Femur (tissue), 1 donor: ENCODE measurements around the gene PCDHB7.
"Not testable (repeated sequence)": the region's sequence is repeated elsewhere in the genome, so short reads cannot be mapped to it uniquely, and the experiment has no call there.

Experiments
- DNase-seq: peaks from one replicate; pipeline ENCODE4 v3.0.0-alpha.2; 2017

The PCDHB7 gene

DNA sequence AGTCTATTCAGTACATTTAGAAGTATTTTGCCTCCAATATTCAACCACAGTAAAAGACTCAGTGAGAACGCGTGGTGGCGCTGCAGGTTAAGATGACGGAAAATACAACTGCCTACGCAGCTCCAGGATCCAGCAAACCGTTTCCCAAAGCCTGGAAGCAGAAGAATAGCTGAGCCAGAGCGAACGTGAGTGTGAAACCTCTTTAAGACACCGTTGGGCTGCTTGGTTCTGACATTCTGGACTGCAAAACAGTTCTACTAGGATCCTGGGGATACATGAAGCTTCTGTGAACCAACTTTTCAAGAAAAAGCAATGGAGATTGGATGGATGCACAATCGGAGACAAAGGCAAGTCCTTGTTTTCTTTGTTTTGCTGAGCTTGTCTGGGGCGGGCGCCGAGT, 9.8 kb downstream of the PCDHB7 start, which contains the start of gene PCDHB16:
PCDHB16 (plus strand) TSS at position 140 of the 400 bp plus-strand sequence; CDS start at position 313, 173 bp downstream.
- DNase-seq = peak; percentile 41

DNA sequence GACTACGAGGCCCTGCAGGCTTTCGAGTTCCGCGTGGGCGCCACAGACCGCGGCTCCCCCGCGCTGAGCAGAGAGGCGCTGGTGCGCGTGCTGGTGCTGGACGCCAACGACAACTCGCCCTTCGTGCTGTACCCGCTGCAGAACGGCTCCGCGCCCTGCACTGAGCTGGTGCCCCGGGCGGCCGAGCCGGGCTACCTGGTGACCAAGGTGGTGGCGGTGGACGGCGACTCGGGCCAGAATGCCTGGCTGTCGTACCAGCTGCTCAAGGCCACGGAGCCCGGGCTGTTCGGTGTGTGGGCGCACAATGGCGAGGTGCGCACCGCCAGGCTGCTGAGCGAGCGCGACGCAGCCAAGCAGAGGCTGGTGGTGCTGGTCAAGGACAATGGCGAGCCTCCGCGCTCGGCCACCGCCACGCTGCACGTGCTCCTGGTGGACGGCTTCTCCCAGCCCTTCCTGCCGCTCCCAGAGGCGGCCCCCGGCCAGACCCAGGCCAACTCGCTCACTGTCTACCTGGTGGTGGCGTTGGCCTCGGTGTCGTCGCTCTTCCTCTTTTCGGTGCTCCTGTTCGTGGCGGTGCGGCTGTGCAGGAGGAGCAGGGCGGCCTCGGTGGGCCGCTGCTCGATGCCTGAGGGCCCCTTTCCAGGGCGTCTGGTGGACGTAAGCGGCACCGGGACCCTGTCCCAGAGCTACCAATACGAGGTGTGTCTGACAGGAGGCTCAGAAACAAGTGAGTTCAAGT, 11.8 kb downstream of the PCDHB7 start:
- DNase-seq = not testable (repeated sequence)

DNA sequence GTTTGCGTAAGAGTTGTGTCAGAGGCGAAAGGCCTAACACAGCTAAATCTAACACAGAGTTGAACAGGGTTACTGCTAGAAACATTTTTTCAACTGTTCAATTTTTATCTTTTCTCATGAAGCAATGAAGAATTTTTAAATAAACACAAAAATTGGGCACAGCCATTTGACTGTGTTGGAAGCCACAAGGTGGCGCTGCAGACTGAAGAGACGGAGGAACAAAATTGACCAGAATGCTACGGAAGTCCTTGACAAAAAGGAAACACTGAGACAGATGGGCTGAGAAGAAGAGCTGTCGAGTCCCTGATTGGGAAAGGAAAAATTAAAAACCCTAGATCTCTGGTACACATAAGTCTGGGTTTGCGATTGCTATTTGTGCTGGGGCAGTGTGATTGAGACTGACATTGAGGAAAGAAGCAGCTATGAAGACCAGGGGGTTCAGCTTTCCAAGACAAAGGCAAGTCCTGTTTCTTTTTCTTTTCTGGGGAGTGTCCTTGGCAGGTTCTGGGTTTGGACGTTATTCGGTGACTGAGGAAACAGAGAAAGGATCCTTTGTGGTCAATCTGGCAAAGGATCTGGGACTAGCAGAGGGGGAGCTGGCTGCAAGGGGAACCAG, 14.6 kb downstream of the PCDHB7 start, which contains the start of gene PCDHB9:
PCDHB9 (plus strand) TSS at position 265 of the 616 bp plus-strand sequence; CDS start at position 423, 158 bp downstream.
- no peak for DNase-seq

DNA sequence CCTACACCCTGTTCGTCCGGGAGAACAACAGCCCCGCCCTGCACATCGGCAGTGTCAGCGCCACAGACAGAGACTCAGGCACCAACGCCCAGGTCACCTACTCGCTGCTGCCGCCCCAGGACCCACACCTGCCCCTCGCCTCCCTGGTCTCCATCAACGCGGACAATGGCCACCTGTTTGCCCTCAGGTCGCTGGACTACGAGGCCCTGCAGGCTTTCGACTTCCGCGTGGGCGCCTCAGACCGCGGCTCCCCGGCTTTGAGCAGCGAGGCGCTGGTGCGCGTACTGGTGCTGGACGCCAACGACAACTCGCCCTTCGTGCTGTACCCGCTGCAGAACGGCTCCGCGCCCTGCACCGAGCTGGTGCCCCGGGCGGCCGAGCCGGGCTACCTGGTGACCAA, 16.2 kb downstream of the PCDHB7 start:
- DNase-seq = not testable (repeated sequence)

DNA sequence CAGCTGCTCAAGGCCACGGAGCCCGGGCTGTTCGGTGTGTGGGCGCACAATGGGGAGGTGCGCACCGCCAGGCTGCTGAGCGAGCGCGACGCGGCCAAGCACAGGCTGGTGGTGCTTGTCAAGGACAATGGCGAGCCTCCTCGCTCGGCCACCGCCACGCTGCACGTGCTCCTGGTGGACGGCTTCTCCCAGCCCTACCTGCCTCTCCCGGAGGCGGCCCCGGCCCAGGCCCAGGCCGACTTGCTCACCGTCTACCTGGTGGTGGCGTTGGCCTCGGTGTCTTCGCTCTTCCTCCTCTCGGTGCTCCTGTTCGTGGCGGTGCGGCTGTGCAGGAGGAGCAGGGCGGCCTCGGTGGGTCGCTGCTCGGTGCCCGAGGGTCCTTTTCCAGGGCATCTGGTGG, 16.7 kb downstream of the PCDHB7 start:
- not testable (repeated sequence) for DNase-seq

DNA sequence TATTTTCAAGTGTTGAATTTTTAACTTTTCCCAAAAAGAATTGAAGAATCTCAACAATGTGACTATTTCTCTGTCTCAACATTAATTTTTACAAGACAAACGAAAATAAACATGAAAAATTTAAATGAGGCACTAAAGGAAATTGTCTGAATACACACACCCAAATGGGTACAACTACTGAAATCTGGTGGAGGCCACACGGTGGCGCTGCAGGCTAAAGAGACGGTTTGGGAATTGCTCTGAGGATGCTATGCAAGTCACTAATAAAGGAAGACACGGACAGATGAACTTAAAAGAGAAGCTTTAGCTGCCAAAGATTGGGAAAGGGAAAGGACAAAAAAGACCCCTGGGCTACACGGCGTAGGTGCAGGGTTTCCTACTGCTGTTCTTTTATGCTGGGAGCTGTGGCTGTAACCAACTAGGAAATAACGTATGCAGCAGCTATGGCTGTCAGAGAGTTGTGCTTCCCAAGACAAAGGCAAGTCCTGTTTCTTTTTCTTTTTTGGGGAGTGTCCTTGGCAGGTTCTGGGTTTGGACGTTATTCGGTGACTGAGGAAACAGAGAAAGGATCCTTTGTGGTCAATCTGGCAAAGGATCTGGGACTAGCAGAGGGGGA, 19.8 kb downstream of the PCDHB7 start, which contains the start of gene PCDHB10:
PCDHB10 (plus strand) TSS at position 244 of the 616 bp plus-strand sequence; CDS start at position 444, 200 bp downstream.
- no peak for DNase-seq

DNA sequence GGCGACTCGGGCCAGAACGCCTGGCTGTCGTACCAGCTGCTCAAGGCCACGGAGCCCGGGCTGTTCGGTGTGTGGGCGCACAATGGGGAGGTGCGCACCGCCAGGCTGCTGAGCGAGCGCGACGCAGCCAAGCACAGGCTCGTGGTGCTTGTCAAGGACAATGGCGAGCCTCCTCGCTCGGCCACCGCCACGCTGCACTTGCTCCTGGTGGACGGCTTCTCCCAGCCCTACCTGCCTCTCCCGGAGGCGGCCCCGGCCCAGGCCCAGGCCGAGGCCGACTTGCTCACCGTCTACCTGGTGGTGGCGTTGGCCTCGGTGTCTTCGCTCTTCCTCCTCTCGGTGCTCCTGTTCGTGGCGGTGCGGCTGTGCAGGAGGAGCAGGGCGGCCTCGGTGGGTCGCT, 21.9 kb downstream of the PCDHB7 start:
- DNase-seq = not testable (repeated sequence)

DNA sequence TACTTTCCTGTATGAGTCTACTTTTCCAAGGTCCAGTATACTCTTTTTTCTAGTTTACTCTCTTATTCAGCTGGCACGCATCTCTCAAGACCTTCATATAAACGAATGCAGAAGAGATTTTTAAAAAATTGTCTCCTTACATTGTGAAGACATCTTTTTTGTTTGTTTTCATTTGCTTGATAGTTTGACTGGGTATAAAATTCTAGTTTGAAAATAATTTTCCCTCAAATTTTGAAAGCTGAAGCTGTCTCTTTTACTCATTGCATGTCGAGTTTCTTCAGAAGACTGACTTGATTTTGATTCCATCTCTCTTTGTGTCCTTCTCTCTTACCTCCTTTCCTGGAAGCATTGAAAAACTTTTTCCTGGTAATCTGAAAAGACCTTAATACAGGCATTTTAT, 23.9 kb downstream of the PCDHB7 start:
- DNase-seq = no peak

DNA sequence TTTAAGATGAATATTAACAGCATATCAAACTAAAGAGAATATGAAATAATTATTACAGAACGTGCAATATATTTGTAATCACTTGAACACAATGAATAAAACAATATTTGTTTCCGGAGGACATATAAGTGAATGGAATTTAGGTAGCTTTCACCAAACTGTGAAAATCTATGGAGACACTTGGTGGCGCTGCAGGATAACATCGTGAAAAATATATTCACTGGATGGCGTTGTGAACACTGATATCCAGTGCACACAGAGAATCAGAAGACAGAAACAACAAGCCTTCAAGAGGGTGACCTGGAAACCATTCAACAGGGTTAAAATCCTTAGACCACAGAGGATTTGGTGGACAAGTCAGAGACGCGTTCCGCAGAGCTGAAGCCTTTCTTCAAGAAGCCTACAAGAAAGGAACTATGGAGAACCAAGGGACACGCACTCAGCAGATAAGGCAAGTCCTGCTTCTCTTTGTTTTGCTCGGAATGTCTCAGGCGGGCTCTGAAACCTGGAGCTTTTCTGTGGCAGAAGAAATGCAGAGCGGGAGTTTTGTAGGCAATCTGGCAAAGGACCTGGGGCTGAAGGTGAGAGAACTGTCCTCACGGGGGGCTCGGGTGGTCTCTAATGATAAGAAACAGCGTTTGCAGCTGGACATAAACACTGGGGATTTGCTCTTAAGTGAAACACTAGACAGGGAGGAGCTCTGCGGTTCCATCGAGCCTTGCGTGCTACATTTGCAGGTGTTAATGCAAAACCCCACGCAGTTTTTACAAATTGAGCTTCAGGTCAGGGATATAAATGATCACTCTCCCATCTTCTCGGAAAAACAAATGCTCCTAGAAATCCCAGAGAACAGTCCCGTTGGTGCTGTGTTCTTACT, 27.2 kb downstream of the PCDHB7 start, which contains the start of gene PCDHB11:
PCDHB11 (plus strand) TSS at position 269 of the 877 bp plus-strand sequence; CDS start at position 417, 148 bp downstream.
- DNase-seq = no peak

DNA sequence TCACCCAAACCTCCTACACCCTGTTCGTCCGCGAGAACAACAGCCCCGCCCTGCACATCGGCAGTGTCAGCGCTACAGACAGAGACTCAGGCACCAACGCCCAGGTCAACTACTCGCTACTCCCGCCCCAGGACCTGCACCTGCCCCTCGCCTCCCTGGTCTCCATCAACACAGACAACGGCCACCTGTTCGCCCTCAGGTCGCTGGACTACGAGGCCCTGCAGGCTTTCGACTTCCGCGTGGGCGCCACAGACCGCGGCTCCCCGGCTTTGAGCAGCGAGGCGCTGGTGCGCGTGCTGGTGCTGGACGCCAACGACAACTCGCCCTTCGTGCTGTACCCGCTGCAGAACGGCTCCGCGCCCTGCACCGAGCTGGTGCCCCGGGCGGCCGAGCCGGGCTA, 28.7 kb downstream of the PCDHB7 start:
- DNase-seq = not testable (repeated sequence)

DNA sequence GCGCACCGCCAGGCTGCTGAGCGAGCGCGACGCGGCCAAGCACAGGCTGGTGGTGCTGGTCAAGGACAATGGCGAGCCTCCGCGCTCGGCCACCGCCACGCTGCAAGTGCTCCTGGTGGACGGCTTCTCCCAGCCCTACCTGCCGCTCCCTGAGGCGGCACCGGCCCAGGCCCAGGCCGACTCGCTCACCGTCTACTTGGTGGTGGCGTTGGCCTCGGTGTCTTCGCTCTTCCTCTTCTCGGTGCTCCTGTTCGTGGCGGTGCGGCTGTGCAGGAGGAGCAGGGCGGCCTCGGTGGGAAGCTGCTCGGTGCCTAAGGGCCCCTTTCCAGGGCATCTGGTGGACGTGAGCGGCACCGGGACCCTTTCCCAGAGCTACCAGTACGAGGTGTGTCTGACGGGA, 29.2 kb downstream of the PCDHB7 start:
- not testable (repeated sequence) for DNase-seq

DNA sequence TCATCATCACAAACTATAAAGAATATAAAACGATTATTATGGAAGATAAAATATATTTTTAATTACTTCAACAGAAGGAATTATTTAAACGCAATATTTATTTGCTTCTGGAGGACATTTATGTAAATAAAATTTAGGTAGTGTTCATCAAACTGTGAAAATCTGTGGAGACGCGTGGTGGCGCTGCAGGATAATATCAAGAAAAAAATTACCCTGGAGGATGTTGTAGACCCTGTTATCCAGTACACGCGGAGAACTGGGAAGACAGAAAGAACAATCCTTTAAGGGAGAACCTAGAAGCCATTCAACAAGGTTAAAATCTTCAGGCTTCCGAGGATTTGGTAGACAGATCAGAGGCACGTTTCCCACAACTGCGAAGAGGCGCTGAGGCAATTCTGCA, 36.0 kb downstream of the PCDHB7 start, which contains the start of gene PCDHB12:
PCDHB12 (plus strand) TSS at position 242 of the 400 bp plus-strand sequence. CDS start 189 bp downstream, outside the sequence.
- no peak for DNase-seq

DNA sequence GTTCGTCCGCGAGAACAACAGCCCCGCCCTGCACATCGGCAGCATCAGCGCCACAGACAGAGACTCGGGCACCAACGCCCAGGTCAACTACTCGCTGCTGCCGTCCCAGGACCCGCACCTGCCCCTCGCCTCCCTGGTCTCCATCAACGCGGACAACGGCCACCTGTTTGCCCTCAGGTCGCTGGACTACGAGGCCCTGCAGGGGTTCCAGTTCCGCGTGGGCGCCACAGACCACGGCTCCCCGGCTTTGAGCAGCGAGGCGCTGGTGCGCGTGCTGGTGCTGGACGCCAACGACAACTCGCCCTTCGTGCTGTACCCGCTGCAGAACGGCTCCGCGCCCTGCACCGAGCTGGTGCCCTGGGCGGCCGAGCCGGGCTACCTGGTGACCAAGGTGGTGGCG, 37.8 kb downstream of the PCDHB7 start:
- not testable (repeated sequence) for DNase-seq

DNA sequence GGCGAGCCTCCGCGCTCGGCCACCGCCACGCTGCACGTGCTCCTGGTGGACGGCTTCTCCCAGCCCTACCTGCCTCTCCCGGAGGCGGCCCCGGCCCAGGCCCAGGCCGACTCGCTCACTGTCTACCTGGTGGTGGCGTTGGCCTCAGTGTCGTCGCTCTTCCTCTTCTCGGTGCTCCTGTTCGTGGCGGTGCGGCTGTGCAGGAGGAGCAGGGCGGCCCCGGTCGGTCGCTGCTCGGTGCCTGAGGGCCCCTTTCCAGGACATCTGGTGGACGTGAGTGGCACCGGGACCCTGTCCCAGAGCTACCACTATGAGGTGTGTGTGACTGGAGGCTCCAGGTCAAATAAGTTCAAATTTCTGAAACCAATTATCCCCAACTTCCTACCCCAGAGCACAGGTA, 38.4 kb downstream of the PCDHB7 start:
- DNase-seq = not testable (repeated sequence)

DNA sequence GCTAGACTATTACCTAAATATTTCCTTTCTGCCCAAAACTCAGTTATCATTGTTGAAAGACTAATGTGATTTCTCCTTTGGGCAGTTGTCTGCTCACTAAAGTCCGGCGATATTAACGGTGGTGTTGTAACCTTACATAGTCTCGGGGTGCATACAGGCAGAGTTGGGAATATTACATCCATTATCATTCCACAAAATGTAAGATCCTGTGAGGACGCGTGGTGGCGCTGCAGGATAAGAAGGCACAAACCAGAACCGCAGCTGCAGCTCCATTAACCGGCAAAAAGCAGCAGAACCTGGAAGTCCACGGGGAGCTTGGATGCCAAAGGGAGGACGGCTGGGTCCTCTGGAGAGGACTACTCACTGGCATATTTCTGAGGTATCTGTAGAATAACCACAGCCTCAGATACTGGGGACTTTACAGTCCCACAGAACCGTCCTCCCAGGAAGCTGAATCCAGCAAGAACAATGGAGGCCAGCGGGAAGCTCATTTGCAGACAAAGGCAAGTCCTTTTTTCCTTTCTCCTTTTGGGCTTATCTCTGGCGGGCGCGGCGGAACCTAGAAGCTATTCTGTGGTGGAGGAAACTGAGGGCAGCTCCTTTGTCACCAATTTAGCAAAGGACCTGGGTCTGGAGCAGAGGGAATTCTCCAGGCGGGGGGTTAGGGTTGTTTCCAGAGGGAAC, 41.4 kb downstream of the PCDHB7 start, which contains the start of gene PCDHB13:
PCDHB13 (plus strand) TSS at position 264 of the 684 bp plus-strand sequence; CDS start at position 469, 205 bp downstream.
- not testable (repeated sequence) for DNase-seq

DNA sequence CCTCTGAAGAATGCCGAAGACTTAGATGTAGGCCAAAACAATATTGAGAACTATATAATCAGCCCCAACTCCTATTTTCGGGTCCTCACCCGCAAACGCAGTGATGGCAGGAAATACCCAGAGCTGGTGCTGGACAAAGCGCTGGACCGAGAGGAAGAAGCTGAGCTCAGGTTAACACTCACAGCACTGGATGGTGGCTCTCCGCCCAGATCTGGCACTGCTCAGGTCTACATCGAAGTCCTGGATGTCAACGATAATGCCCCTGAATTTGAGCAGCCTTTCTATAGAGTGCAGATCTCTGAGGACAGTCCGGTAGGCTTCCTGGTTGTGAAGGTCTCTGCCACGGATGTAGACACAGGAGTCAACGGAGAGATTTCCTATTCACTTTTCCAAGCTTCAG, 42.1 kb downstream of the PCDHB7 start:
- not testable (repeated sequence) for DNase-seq

DNA sequence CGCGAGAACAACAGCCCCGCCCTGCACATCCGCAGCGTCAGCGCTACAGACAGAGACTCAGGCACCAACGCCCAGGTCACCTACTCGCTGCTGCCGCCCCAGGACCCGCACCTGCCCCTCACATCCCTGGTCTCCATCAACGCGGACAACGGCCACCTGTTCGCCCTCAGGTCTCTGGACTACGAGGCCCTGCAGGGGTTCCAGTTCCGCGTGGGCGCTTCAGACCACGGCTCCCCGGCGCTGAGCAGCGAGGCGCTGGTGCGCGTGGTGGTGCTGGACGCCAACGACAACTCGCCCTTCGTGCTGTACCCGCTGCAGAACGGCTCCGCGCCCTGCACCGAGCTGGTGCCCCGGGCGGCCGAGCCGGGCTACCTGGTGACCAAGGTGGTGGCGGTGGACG, 43.1 kb downstream of the PCDHB7 start:
- not testable (repeated sequence) for DNase-seq

DNA sequence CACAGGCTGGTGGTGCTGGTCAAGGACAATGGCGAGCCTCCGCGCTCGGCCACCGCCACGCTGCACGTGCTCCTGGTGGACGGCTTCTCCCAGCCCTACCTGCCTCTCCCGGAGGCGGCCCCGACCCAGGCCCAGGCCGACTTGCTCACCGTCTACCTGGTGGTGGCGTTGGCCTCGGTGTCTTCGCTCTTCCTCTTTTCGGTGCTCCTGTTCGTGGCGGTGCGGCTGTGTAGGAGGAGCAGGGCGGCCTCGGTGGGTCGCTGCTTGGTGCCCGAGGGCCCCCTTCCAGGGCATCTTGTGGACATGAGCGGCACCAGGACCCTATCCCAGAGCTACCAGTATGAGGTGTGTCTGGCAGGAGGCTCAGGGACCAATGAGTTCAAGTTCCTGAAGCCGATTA, 43.6 kb downstream of the PCDHB7 start:
- not testable (repeated sequence) for DNase-seq

DNA sequence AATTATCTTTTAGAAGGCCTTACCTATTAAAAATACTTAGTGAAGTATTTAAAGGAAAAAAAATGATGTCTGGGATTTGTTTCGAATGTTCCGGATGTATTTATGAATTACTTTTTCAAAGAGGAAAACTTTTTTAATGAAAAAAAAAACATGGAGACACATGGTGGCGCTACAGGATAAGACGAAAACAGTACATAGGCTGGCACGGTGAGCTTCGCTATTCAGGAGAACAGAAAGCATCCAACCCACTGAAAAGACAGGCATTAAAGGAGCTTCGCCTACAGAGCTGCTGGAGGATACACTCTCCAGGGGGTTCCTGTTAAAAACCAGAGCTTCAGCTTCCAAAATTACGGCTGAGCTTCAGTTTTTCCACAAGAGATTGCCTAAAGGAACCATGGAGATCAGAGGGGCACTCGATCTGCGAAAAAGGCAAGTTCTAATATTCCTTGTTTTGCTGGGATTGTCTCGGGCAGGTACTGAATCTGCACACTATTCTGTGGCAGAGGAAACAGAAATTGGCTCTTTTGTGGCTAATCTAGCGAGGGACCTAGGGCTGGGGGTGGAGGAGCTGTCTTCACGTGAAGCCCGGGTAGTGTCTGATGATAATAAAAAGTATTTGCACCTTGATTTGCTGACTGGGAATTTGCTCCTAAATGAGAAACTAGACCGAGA, 50.8 kb downstream of the PCDHB7 start, which contains the start of gene PCDHB14:
PCDHB14 (plus strand) TSS at position 232 of the 672 bp plus-strand sequence; CDS start at position 395, 163 bp downstream.
- DNase-seq = no peak

DNA sequence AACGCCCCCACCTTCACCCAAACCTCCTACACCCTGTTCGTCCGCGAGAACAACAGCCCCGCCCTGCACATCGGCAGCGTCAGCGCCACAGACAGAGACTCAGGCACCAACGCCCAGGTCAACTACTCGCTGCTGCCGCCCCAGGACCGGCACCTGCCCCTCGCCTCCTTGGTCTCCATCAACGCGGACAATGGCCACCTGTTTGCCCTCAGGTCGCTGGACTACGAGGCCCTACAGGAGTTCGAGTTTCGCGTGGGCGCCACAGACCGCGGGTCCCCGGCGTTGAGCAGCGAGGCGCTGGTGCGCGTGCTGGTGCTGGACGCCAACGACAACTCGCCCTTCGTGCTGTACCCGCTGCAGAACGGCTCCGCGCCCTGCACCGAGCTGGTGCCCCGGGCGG, 52.4 kb downstream of the PCDHB7 start:
- not testable (repeated sequence) for DNase-seq

DNA sequence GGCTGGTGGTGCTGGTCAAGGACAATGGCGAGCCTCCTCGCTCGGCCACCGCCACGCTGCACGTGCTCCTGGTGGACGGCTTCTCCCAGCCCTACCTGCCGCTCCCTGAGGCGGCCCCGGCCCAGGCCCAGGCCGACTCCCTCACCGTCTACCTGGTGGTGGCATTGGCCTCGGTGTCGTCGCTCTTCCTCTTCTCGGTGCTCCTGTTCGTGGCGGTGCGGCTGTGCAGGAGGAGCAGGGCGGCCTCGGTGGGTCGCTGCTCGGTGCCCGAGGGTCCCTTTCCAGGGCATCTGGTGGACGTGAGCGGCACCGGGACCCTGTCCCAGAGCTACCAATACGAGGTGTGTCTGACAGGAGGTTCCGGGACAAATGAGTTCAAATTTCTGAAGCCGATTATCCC, 53.0 kb downstream of the PCDHB7 start:
- not testable (repeated sequence) for DNase-seq
